Right atrium auricular region (tissue), 2 donors: ENCODE results near the gene HPSE2. TPM values are rescaled to one million over a fixed set of nuclear protein-coding genes. Genes with fewer than 3 reads are reported as not detected.
"Not testable (repeated sequence)": the region's sequence is repeated elsewhere in the genome, so short reads cannot be mapped to it uniquely, and the experiment has no call there.

Experiments
- DNase-seq: peaks from one replicate; pipeline ENCODE4 v3.0.0-alpha.2; 2019; ENCODE audit warnings: low spot score
- H3K27ac ChIP-seq, 2 donors: fragments of 200-600 bp; sonication (generic); 1 replicate in 1 of 2; 2 replicates in 1 of 2; pipeline ENCODE4 v1.5.1; 2016 to 2019
- H3K27me3 ChIP-seq, 2 donors: fragments of 200-600 bp; sonication (generic); one replicate each; pipeline versions ENCODE4 v1.5.1 to v1.6.0; 2017 to 2019
- H3K36me3 ChIP-seq: fragments of 200-600 bp; sonication (generic); one replicate; pipeline ENCODE4 v1.5.1; 2016
- H3K4me1 ChIP-seq, 2 donors: fragments of 200-600 bp; sonication (generic); one replicate each; pipeline versions ENCODE4 v1.5.1 to v1.6.0; 2017 to 2019
- H3K4me3 ChIP-seq, 2 donors: fragments of 200-600 bp; sonication (generic); 1 replicate in 1 of 2; 2 replicates in 1 of 2; pipeline ENCODE4 v1.5.1; 2017 to 2019; ENCODE audit warnings: mild to moderate bottlenecking in 1 of 2, moderate library complexity in 1 of 2
- H3K9me3 ChIP-seq, 2 donors: fragments of 200-600 bp; sonication (generic); one replicate each; pipeline ENCODE4 v1.5.1; 2019
- total RNA-seq, 2 donors: library from RNA; depleted of rRNA; stranded (reverse); fragments of >200 nt; gene quantifications; one replicate each; pipeline ENCODE4 v1.1.0, GENCODE V29; 2016
- TF ChIP-seq, protein P1 (sequence below), 2 donors: fragments of 200-600 bp; sonication (generic); IDR thresholded peaks; one replicate each; pipeline ENCODE4 v1.5.1; 2019; ENCODE audit warnings: antibody characterized with exemption in 2 of 2

The HPSE2 gene
- total RNA-seq, 2 donors from 2014 or later = not detected

DNA sequence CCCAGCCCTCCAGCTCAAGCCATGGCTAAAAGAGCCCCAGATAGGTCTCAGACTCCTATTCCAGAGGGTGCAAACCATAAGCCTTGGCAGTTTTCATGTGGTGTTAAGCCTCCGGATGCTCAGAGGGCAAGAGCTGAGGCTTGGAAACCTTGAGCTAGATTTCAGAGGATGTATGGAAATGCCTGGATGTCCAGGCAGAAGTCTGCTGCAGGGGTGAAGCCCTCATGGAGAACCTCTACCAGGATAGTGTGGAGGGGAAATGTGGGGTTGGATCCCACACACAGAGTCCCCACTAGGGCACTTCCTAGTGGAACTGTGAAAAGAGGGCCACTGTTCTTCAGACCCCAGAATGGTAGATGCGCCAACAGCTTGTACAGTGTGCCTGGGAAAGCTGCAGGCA, 13.2 kb upstream of the HPSE2 start:
- Histone ChIP-seq H3K36me3 (no peaks in the 10 kb centered on the region), H3K27ac (no peak overlapping the region), H3K4me3 (no peak overlapping the region), H3K27me3 (no peaks in the 10 kb centered on the region), H3K4me1 (no peaks in the 10 kb centered on the region), H3K9me3 (peaks cover 0 to 14% of the 10 kb centered on the region in 2 donors)
- DNase-seq = no peak
- TF ChIP-seq, protein P1, sequence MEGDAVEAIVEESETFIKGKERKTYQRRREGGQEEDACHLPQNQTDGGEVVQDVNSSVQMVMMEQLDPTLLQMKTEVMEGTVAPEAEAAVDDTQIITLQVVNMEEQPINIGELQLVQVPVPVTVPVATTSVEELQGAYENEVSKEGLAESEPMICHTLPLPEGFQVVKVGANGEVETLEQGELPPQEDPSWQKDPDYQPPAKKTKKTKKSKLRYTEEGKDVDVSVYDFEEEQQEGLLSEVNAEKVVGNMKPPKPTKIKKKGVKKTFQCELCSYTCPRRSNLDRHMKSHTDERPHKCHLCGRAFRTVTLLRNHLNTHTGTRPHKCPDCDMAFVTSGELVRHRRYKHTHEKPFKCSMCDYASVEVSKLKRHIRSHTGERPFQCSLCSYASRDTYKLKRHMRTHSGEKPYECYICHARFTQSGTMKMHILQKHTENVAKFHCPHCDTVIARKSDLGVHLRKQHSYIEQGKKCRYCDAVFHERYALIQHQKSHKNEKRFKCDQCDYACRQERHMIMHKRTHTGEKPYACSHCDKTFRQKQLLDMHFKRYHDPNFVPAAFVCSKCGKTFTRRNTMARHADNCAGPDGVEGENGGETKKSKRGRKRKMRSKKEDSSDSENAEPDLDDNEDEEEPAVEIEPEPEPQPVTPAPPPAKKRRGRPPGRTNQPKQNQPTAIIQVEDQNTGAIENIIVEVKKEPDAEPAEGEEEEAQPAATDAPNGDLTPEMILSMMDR (IDR thresholded peaks at IDR 0.05) = no peak

DNA sequence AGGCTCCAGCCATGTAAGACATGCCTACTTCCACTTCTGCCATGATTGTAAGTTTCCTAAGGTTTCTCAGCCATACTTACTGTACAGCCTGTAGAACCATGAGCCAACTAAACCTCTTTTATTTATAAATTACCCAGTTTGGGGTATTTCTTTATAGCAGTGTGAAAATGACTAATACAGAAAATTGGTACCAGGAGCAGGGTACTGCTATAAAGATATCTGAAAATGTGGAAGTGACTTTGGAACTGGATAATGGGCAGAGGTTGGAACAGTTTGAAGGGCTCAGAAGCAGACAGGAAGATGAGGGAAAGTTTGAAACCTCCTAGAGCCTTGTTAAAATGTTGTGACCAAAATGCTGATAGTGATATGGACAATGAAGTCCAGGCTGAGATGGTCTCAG, 12.2 kb upstream of the HPSE2 start:
- peaks cover 0 to 14% of the 10 kb centered on the region in 2 donors for H3K9me3 ChIP-seq
- H3K27me3 ChIP-seq, H3K36me3 ChIP-seq, H3K4me3 ChIP-seq, H3K4me1 ChIP-seq, DNase-seq, H3K27ac ChIP-seq: not testable (repeated sequence)

DNA sequence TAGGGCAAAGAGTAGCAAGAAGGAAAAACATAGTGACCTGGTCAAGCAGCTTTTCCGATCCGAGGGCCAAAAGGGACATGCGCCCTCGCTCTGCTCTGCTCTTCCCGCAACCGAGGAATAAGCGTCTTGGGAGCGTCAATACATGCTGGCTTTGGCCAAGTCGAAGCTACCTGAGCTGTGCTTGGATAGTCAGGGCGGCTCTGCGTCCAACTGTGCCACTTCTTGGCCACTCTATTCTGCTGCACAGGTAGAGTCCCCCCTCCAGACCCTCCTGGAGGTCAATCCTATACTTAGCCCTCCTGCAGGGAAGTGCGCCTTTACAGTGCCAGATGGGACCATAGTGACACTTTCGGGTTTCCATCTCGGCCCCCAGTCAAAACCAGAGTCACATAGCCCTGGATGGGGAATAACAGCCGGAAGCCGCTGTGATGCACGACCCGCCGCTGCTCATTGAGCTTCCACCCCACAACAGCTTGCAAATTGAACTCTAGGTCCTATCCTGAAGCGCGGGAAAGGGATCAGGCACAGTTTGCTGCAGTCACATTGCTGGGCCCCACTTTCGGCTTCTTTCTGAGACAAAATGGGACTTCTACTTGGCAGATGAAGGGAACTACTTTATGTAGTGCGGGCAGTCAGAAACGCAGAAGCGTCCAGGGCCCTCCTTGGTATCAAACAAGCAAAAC, 1.1 kb upstream of the HPSE2 start:
- peaks cover 12 to 26% of the 10 kb centered on the region in 2 donors for H3K27me3 ChIP-seq
- H3K4me1 ChIP-seq = peaks cover 0 to 42% of the 10 kb centered on the region in 2 donors
- no peaks in the 10 kb centered on the region for H3K36me3 ChIP-seq
- TF ChIP-seq, protein P1 (IDR thresholded peaks at IDR 0.05) = no peak
- DNase-seq = no peak
- no peaks in the 10 kb centered on the region for H3K9me3 ChIP-seq
- no peak overlapping the region for H3K4me3 ChIP-seq
- H3K27ac ChIP-seq = no peak overlapping the region

DNA sequence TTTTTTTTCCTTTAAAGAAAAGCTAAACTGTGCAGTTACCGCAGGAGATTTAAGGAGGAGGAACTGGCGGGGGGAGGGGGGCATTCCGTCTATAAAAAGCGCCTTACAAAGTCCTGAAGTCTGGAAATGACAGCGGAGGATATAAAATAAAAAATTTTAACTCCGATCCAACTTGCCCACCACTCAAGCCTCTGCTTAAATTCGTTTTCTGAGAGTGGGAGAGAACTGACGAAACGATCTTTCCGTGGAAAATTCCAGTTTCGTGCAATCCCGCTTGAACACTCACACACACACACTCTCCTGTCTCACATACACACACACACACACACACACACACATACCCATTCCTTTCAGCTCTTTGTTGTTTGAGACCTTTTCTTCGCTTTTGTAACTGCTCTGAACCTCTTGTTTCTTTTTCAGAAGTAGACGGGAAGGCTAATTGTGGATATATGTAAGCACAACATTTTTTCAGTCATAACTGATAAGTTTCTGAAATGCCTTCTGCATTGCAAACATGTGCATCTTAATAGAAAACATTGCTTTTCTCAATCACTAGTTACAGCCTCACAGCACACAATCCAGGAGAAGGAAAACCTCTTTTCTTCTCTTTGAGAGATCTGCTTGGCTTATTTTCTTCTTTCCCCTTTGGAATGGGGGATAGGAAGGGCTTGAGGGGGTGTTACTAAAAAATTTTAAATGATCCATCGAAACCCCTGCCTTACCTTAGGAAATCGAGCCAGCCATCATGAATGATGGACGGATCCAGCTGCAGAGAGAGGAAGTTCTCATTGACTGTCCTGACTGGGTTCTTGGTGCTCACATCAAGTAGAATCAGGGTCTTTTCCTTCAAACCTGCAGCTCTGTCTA, 628 bp downstream of the HPSE2 start:
- H3K4me3 ChIP-seq = peak overlapping the region in 1 of 2 donors; percentile 49
- H3K4me1 ChIP-seq = peaks cover 0 to 42% of the 10 kb centered on the region in 2 donors
- TF ChIP-seq, protein P1 (IDR thresholded peaks at IDR 0.05) = no peak
- H3K9me3 ChIP-seq = no peaks in the 10 kb centered on the region
- DNase-seq = no peak
- peaks cover 15 to 26% of the 10 kb centered on the region in 2 donors for H3K27me3 ChIP-seq
- no peak overlapping the region for H3K27ac ChIP-seq
- no peaks in the 10 kb centered on the region for H3K36me3 ChIP-seq

DNA sequence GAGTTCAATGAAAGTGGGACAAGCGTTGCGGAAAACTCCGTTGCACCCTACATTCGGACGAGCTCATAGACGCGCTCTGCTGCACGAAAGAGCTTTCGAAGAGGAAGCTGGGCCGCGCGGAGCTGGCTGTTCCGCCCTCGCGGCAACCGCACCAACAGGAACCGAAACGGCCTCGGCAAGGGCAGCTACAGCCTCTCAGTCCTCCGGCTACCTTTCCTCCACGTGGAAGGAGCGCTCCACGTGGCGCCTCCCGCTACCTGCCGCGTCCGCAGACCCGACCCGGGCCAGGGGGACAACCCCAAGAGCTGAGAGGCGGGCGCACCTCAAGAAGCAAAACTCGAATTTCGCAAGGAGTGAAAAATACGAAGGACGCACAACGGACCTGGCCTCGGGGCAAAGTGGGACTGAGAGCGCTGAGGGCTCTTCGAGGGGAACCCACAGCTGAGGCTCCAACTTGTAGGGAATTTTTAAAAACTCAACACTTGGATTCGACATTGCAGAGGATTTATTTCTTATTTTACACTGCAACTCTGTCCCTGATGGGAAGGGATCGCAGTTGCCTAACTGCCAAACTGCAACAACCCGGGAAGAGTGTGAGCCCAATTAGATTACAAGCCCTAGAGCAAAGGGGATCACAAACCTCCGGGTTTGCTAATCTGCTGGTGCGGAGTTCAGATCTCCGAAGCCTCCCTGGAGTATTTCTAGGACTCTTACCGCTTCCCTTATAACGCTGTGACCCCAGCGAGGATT, 1.4 kb downstream of the HPSE2 start:
- Histone ChIP-seq H3K36me3 (no peaks in the 10 kb centered on the region), H3K4me1 (peaks cover 0 to 42% of the 10 kb centered on the region in 2 donors), H3K27me3 (peaks cover 16 to 26% of the 10 kb centered on the region in 2 donors), H3K27ac (no peak overlapping the region), H3K9me3 (no peaks in the 10 kb centered on the region), H3K4me3 (peak overlapping the region; percentile 28 to 49)
- DNase-seq = peak; percentile 64
- TF ChIP-seq, protein P1 (IDR thresholded peaks at IDR 0.05) = no peak

DNA sequence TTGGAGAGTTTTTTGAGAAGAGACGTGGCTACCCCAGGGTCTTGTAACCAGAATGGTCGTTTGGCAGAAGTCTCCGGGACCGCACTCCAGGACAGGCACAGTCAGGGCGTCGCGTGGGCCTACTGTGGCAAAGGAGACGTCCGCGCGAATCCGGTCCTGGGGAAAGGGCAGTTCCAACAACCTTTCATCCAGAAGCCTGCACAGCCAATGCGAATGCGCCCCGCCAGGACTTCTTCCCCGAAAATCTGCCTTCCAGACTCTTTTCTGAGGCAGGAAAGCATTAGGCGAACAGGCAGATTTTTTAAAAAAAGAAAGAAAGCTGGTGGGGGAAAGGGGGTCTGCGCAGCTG, 2.0 kb downstream of the HPSE2 start:
- Histone ChIP-seq H3K27me3 (peaks cover 16 to 26% of the 10 kb centered on the region in 2 donors), H3K9me3 (no peaks in the 10 kb centered on the region), H3K36me3 (no peaks in the 10 kb centered on the region), H3K27ac (no peak overlapping the region), H3K4me3 (peak overlapping the region; percentile 28 to 49), H3K4me1 (peaks cover 0 to 42% of the 10 kb centered on the region in 2 donors)
- no peak for DNase-seq
- TF ChIP-seq, protein P1 (IDR thresholded peaks at IDR 0.05) = no peak
